Measurements from ENCODE around the gene TM2D3.
"Not testable (repeated sequence)": the region's sequence is repeated elsewhere in the genome, so short reads cannot be mapped to it uniquely, and the experiment has no call there.

The TM2D3 gene

GRCh38 chr15:101657171-101657570, 5.0 kb upstream of the TM2D3 start:
- DNase-seq (ENCODE audit: low read depth in 3 of 3): no peak

- not testable (repeated sequence) for DNase-seq (ENCODE audit: low read depth in 3 of 3)
Measured at GRCh38 chr15:101654624-101655337, 2.6 kb upstream of the TM2D3 start.

- no peak for DNase-seq (ENCODE audit: low read depth in 3 of 3)
Measured at GRCh38 chr15:101654171-101654570, 2.0 kb upstream of the TM2D3 start.

- DNase-seq (ENCODE audit: low read depth in 3 of 3): peak in 1 of 3 experiments; percentile 6
Measured at GRCh38 chr15:101652786-101653430, 727 bp upstream of the TM2D3 start.

- DNase-seq (ENCODE audit: low read depth in 3 of 3): no peak
Measured at GRCh38 chr15:101651554-101652097, 555 bp downstream of the TM2D3 start.

- DNase-seq (ENCODE audit: low read depth in 3 of 3): no peak
Measured at GRCh38 chr15:101650145-101650544, 2.0 kb downstream of the TM2D3 start.

- DNase-seq (ENCODE audit: low read depth in 3 of 3): no peak
Measured at GRCh38 chr15:101648356-101648755, 3.8 kb downstream of the TM2D3 start.

- DNase-seq (ENCODE audit: low read depth in 3 of 3): no peak
Measured at GRCh38 chr15:101647251-101647650, 4.9 kb downstream of the TM2D3 start.

- no peak for DNase-seq (ENCODE audit: low read depth in 3 of 3)
Measured at GRCh38 chr15:101646672-101647071, 5.5 kb downstream of the TM2D3 start.

- DNase-seq (ENCODE audit: low read depth in 3 of 3): no peak
Measured at GRCh38 chr15:101642361-101642760, 9.8 kb downstream of the TM2D3 start.

- DNase-seq (ENCODE audit: low read depth in 3 of 3): no peak
Measured at GRCh38 chr15:101641894-101642293, 10.3 kb downstream of the TM2D3 start.

GRCh38 chr15:101641129-101641764, 10.9 kb downstream of the TM2D3 start:
- DNase-seq (ENCODE audit: low read depth in 3 of 3): peak; percentile 43 to 58 (median 54)

GRCh38 chr15:101639667-101640066, 12.5 kb downstream of the TM2D3 start:
- no peak for DNase-seq (ENCODE audit: low read depth in 3 of 3)

GRCh38 chr15:101637919-101638318, 14.3 kb downstream of the TM2D3 start:
- no peak for DNase-seq (ENCODE audit: low read depth in 3 of 3)

- DNase-seq (ENCODE audit: low read depth in 3 of 3): no peak
Measured at GRCh38 chr15:101637516-101637915, 14.7 kb downstream of the TM2D3 start.

GRCh38 chr15:101637038-101637437, 15.1 kb downstream of the TM2D3 start:
- no peak for DNase-seq (ENCODE audit: low read depth in 3 of 3)

- no peak for DNase-seq (ENCODE audit: low read depth in 3 of 3)
Measured at GRCh38 chr15:101635944-101636727, 16.0 kb downstream of the TM2D3 start.

- DNase-seq (ENCODE audit: low read depth in 3 of 3): no peak
Measured at GRCh38 chr15:101633356-101633755, 18.8 kb downstream of the TM2D3 start.

GRCh38 chr15:101626729-101627128, 25.5 kb downstream of the TM2D3 start:
- DNase-seq (ENCODE audit: low read depth in 3 of 3): not testable (repeated sequence)

- no peak for DNase-seq (ENCODE audit: low read depth in 3 of 3)
Measured at GRCh38 chr15:101625980-101626379, 26.2 kb downstream of the TM2D3 start.

- DNase-seq (ENCODE audit: low read depth in 3 of 3): no peak
Measured at GRCh38 chr15:101625184-101625583, 27.0 kb downstream of the TM2D3 start.
